ENCODE data around the gene SARDH. TPM values are rescaled to one million over a fixed set of nuclear protein-coding genes. Genes with fewer than 3 reads are reported as not detected.

SARDH gene
- polyA plus RNA-seq, 1 donor (not counting 4 experiments of a cell fraction or from before 2014, with no cell fraction given), result 0.03 TPM

DNA sequence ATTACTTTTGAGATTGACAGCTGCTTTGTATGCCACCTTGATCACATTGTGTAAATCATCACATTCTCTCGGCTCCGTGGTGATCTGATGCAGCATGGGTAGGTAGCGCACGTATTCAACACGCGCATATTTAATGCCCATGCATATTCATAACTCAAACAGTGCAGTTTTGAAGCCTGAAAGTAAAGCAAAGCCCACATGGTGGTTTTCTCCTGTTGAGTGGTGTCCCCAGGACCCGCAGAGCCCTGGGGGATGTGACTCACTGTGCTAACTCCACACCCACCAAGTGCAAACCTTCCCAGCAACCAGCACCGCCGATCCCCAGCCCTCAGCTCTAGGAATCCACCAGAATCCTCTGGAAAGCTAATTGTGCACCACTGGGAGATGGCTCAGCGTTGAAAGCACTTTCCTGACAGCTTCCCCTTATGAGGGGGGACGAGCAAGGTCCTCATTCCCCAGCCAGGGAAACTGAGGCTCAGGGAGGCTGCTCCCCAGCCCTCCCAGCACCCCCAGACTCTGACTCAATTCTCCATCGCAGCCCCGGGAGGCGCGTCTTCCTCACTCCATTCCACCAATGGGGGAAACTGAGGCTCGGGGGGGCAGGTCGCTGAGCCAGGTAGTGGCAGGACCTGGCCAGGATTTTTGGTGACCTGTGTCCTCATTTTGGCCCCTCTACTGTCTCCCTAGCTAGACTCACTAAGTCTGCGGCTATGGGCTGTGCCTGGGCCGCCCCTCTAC, 46.4 kb downstream of the SARDH start:
- Histone ChIP-seq H3K4me1 (ENCODE audit: control insufficient read depth, extremely low read depth, insufficient read depth, low read length) (no peaks in the 10 kb centered on the region), H3K9me1 (ENCODE audit: control insufficient read depth, extremely low read depth, insufficient read depth, low read length) (no peaks in the 10 kb centered on the region), H3K27ac (ENCODE audit: control insufficient read depth, insufficient read depth, low read length) (no peak overlapping the region), H3K36me3 (ENCODE audit: control insufficient read depth in 2 of 2, extremely low read depth in 1 of 2, insufficient read depth in 2 of 2, low read length in 2 of 2) (no peaks in the 10 kb centered on the region), H3K79me2 (ENCODE audit: control insufficient read depth, insufficient read depth, low read length) (no peaks in the 10 kb centered on the region), H3K4me3 (ENCODE audit: control insufficient read depth in 2 of 3, extremely low read depth in 1 of 3, insufficient read depth in 2 of 3, low read depth in 1 of 3, low read length in 3 of 3) (no peak overlapping the region), H3K9me3 (ENCODE audit: control insufficient read depth, low read depth, low read length) (no peaks in the 10 kb centered on the region), H3K9ac (ENCODE audit: control insufficient read depth, extremely low read depth, insufficient read depth, low read length) (no peak overlapping the region), H2AFZ (ENCODE audit: control insufficient read depth, low read length) (no peak overlapping the region), H4K20me1 (ENCODE audit: control insufficient read depth, extremely low read depth, insufficient read depth, low read length) (no peaks in the 10 kb centered on the region), H3K4me2 (ENCODE audit: control insufficient read depth, extremely low read depth, insufficient read depth, low read depth, low read length) (no peak overlapping the region), H3K27me3 (ENCODE audit: control insufficient read depth, extremely low read depth, insufficient read depth, low read length) (peaks cover 6% of the 10 kb centered on the region)
- FAIRE-seq (no peak), DNase-seq (ENCODE audit: low read depth, low spot score) (no peak)
- TF ChIP-seq EZH2 (IDR thresholded peaks at IDR 0.05; ENCODE audit: low read length), result no peak
- TF ChIP-seq, protein P1, sequence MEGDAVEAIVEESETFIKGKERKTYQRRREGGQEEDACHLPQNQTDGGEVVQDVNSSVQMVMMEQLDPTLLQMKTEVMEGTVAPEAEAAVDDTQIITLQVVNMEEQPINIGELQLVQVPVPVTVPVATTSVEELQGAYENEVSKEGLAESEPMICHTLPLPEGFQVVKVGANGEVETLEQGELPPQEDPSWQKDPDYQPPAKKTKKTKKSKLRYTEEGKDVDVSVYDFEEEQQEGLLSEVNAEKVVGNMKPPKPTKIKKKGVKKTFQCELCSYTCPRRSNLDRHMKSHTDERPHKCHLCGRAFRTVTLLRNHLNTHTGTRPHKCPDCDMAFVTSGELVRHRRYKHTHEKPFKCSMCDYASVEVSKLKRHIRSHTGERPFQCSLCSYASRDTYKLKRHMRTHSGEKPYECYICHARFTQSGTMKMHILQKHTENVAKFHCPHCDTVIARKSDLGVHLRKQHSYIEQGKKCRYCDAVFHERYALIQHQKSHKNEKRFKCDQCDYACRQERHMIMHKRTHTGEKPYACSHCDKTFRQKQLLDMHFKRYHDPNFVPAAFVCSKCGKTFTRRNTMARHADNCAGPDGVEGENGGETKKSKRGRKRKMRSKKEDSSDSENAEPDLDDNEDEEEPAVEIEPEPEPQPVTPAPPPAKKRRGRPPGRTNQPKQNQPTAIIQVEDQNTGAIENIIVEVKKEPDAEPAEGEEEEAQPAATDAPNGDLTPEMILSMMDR (optimal IDR thresholded peaks at IDR 0.05 in 1 of 3, IDR thresholded peaks at IDR 0.05 in 1 of 3, conservative IDR thresholded peaks at IDR 0.05 in 1 of 3; ENCODE audit: extremely low read depth in 1 of 3, insufficient read depth in 2 of 3, low read length in 3 of 3), result no peak
- dilution Hi-C loops (cut with MboI; ENCODE audit: extremely low pct_ligation_motif_present, low sequenced_read_pairs), result no loop called here

DNA sequence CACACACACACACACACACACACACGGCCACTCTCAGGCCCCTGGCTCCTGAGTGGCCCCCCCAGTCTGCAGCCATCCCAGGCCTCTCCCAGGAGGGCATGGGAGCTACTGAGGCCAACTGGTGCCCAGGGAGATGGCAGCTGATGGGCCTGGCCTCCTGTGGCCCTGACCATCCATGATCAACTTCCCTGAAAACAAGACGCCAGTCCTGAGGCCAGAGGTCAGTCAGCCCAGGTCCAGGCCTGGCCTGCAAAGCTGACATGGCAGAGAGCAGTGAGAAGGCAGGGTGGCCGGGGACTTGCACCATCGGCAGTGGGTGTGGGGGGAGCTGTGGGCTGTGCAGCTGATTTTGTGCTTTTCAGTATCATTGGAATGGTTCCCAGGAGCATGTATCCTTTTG, 47.0 kb downstream of the SARDH start:
- no peak for TF ChIP-seq EZH2 (IDR thresholded peaks at IDR 0.05; ENCODE audit: low read length)
- TF ChIP-seq, protein P1 (optimal IDR thresholded peaks at IDR 0.05 in 1 of 3, IDR thresholded peaks at IDR 0.05 in 1 of 3, conservative IDR thresholded peaks at IDR 0.05 in 1 of 3; ENCODE audit: extremely low read depth in 1 of 3, insufficient read depth in 2 of 3, low read length in 3 of 3), result no peak
- dilution Hi-C loops (cut with MboI; ENCODE audit: extremely low pct_ligation_motif_present, low sequenced_read_pairs), result no loop called here
- no peak for FAIRE-seq
- no peaks in the 10 kb centered on the region for H3K36me3 ChIP-seq (ENCODE audit: control insufficient read depth in 2 of 2, extremely low read depth in 1 of 2, insufficient read depth in 2 of 2, low read length in 2 of 2)
- peaks cover 8% of the 10 kb centered on the region for H3K27me3 ChIP-seq (ENCODE audit: control insufficient read depth, extremely low read depth, insufficient read depth, low read length)
- DNase-seq (ENCODE audit: low read depth, low spot score), result no peak
- no peak overlapping the region for H3K4me3 ChIP-seq (ENCODE audit: control insufficient read depth in 2 of 3, extremely low read depth in 1 of 3, insufficient read depth in 2 of 3, low read depth in 1 of 3, low read length in 3 of 3)
- H3K9me3 ChIP-seq (ENCODE audit: control insufficient read depth, low read depth, low read length), result no peaks in the 10 kb centered on the region
- no peak overlapping the region for H3K9ac ChIP-seq (ENCODE audit: control insufficient read depth, extremely low read depth, insufficient read depth, low read length)
- no peaks in the 10 kb centered on the region for H3K9me1 ChIP-seq (ENCODE audit: control insufficient read depth, extremely low read depth, insufficient read depth, low read length)
- H4K20me1 ChIP-seq (ENCODE audit: control insufficient read depth, extremely low read depth, insufficient read depth, low read length), result no peaks in the 10 kb centered on the region
- no peak overlapping the region for H3K27ac ChIP-seq (ENCODE audit: control insufficient read depth, insufficient read depth, low read length)
- H3K4me1 ChIP-seq (ENCODE audit: control insufficient read depth, extremely low read depth, insufficient read depth, low read length), result no peaks in the 10 kb centered on the region
- H3K79me2 ChIP-seq (ENCODE audit: control insufficient read depth, insufficient read depth, low read length), result no peaks in the 10 kb centered on the region
- no peak overlapping the region for H2AFZ ChIP-seq (ENCODE audit: control insufficient read depth, low read length)
- no peak overlapping the region for H3K4me2 ChIP-seq (ENCODE audit: control insufficient read depth, extremely low read depth, insufficient read depth, low read depth, low read length)

Data from keratinocyte (primary cell).